NB4 (cell line): ENCODE measurements around the gene AP4S1.
"Not testable (repeated sequence)": the region's sequence is repeated elsewhere in the genome, so short reads cannot be mapped to it uniquely, and the experiment has no call there.

Experiments
- DNase-seq: peaks from one replicate; pipeline ENCODE4 v3.0.0; 2010; ENCODE audit warnings: low read depth
- H3K4me3 ChIP-seq: one replicate; pipeline ENCODE4 v1.5.1; 2011; ENCODE audit warnings: mild to moderate bottlenecking, low read depth, low read length, moderate library complexity
- CTCF ChIP-seq: IDR thresholded peaks from one replicate; pipeline ENCODE4 v1.5.1; 2012; ENCODE audit warnings: low read depth, low read length
- MAX ChIP-seq: IDR thresholded peaks from 2 replicates; pipeline ENCODE4 v1.6.1; 2011; ENCODE audit warnings: low read depth, low read length
- MYC ChIP-seq: IDR thresholded peaks from 2 replicates; pipeline ENCODE4 v1.6.1; 2011; ENCODE audit warnings: low read depth, low read length
- POLR2A ChIP-seq: IDR thresholded peaks from 2 replicates; pipeline ENCODE4 v1.6.1; 2011; ENCODE audit warnings: mild to moderate bottlenecking; ENCODE audit not compliant: insufficient read length; ENCODE audit errors: extremely low read depth

The AP4S1 gene

GRCh38 chr14:31045501-31046080 lies 20.1 kb downstream of the AP4S1 start:
- no peak overlapping the region for H3K4me3 ChIP-seq
- no peak for TF ChIP-seq POLR2A
- TF ChIP-seq MYC = no peak
- TF ChIP-seq CTCF = no peak
- no peak for TF ChIP-seq MAX
- DNase-seq = no peak

GRCh38 chr14:31047503-31047902 lies 22.1 kb downstream of the AP4S1 start:
- no peak for DNase-seq
- TF ChIP-seq POLR2A (no peak), MAX (no peak), MYC (no peak), CTCF (no peak)
- H3K4me3 ChIP-seq = no peak overlapping the region

GRCh38 chr14:31051023-31051422 lies 25.6 kb downstream of the AP4S1 start:
- DNase-seq = no peak
- no peak for TF ChIP-seq MYC
- TF ChIP-seq POLR2A = no peak
- H3K4me3 ChIP-seq = no peak overlapping the region

- no peak for DNase-seq
- TF ChIP-seq MYC = no peak
- TF ChIP-seq MAX = no peak
- no peak for TF ChIP-seq CTCF
- no peak for TF ChIP-seq POLR2A
- no peak overlapping the region for H3K4me3 ChIP-seq
These were observed 26.1 kb downstream of the AP4S1 start for GRCh38 chr14:31051511-31051910.

- DNase-seq, H3K4me3 ChIP-seq: not testable (repeated sequence)
These were observed 27.6 kb downstream of the AP4S1 start for GRCh38 chr14:31052905-31053586.

GRCh38 chr14:31057035-31057434 lies 31.6 kb downstream of the AP4S1 start:
- TF ChIP-seq CTCF = no peak
- no peak for TF ChIP-seq MAX
- TF ChIP-seq MYC = no peak
- TF ChIP-seq POLR2A = no peak
- no peak for DNase-seq
- H3K4me3 ChIP-seq = no peak overlapping the region
